ENCODE results near the gene SPATA19.

Gene SPATA19

GRCh38 chr11:133834682-133835592 lies 10.4 kb downstream of the SPATA19 start:
- no peak for DNase-seq

GRCh38 chr11:133833898-133834681 lies 11.2 kb downstream of the SPATA19 start:
- DNase-seq = no peak

- DNase-seq = no peak
Measured at GRCh38 chr11:133832991-133833897, 12.1 kb downstream of the SPATA19 start.

GRCh38 chr11:133832096-133832990 lies 13.0 kb downstream of the SPATA19 start:
- no peak for DNase-seq

GRCh38 chr11:133830931-133831907 lies 14.1 kb downstream of the SPATA19 start:
- no peak for DNase-seq

- no peak for DNase-seq
Measured at GRCh38 chr11:133829566-133829965, 15.7 kb downstream of the SPATA19 start.

- DNase-seq = no peak
Measured at GRCh38 chr11:133828871-133829270, 16.4 kb downstream of the SPATA19 start.

GRCh38 chr11:133827556-133827955 lies 17.8 kb downstream of the SPATA19 start:
- DNase-seq = no peak

GRCh38 chr11:133826866-133827265 lies 18.4 kb downstream of the SPATA19 start:
- DNase-seq = no peak

GRCh38 chr11:133825666-133826065 lies 19.6 kb downstream of the SPATA19 start:
- DNase-seq = no peak

GRCh38 chr11:133825156-133825555 lies 20.2 kb downstream of the SPATA19 start:
- no peak for DNase-seq

- DNase-seq = no peak
Measured at GRCh38 chr11:133824593-133824992, 20.7 kb downstream of the SPATA19 start.

GRCh38 chr11:133823614-133824013 lies 21.7 kb downstream of the SPATA19 start:
- no peak for DNase-seq

GRCh38 chr11:133823211-133823610 lies 22.1 kb downstream of the SPATA19 start:
- no peak for DNase-seq

- no peak for DNase-seq
Measured at GRCh38 chr11:133821776-133822175, 23.5 kb downstream of the SPATA19 start.

- no peak for DNase-seq
Measured at GRCh38 chr11:133819746-133820315, 25.5 kb downstream of the SPATA19 start.

GRCh38 chr11:133819114-133819513 lies 26.2 kb downstream of the SPATA19 start:
- DNase-seq = no peak

- no peak for DNase-seq
Measured at GRCh38 chr11:133818302-133818701, 27.0 kb downstream of the SPATA19 start.

- no peak for DNase-seq
Measured at GRCh38 chr11:133817449-133817848, 27.9 kb downstream of the SPATA19 start.
